ENCODE measurements around the gene RPS6KA6.
"Not testable (repeated sequence)": the region's sequence is repeated elsewhere in the genome, so short reads cannot be mapped to it uniquely, and the experiment has no call there.

RPS6KA6 gene

GRCh38 chrX:84161641-84162040, 26.4 kb downstream of the RPS6KA6 start:
- no peak for DNase-seq

GRCh38 chrX:84160736-84161135, 27.3 kb downstream of the RPS6KA6 start:
- no peak for DNase-seq

- no peak for DNase-seq
Observed at GRCh38 chrX:84156821-84157220, 31.2 kb downstream of the RPS6KA6 start.

- DNase-seq = no peak
Observed at GRCh38 chrX:84155938-84156337, 32.1 kb downstream of the RPS6KA6 start.

GRCh38 chrX:84153538-84153937, 34.5 kb downstream of the RPS6KA6 start:
- no peak for DNase-seq

- no peak for DNase-seq
Observed at GRCh38 chrX:84144991-84145390, 43.0 kb downstream of the RPS6KA6 start.

GRCh38 chrX:84144281-84144680, 43.7 kb downstream of the RPS6KA6 start:
- DNase-seq = no peak

- DNase-seq = no peak
Observed at GRCh38 chrX:84133023-84133422, 55.0 kb downstream of the RPS6KA6 start.

- no peak for DNase-seq
Observed at GRCh38 chrX:84123585-84123984, 64.4 kb downstream of the RPS6KA6 start.

- DNase-seq = no peak
Observed at GRCh38 chrX:84118769-84119168, 69.2 kb downstream of the RPS6KA6 start.

GRCh38 chrX:84118315-84118714, 69.7 kb downstream of the RPS6KA6 start:
- DNase-seq = no peak

- DNase-seq = no peak
Observed at GRCh38 chrX:84108584-84108983, 79.4 kb downstream of the RPS6KA6 start.

- DNase-seq = no peak
Observed at GRCh38 chrX:84099120-84099519, 88.9 kb downstream of the RPS6KA6 start.

- not testable (repeated sequence) for DNase-seq
Observed at GRCh38 chrX:84079479-84080197, 108.4 kb downstream of the RPS6KA6 start.

- DNase-seq = no peak
Observed at GRCh38 chrX:84078991-84079390, 109.0 kb downstream of the RPS6KA6 start.

- DNase-seq = no peak
Observed at GRCh38 chrX:84064814-84065213, 123.2 kb downstream of the RPS6KA6 start.

- no peak for DNase-seq
Observed at GRCh38 chrX:84064164-84064563, 123.8 kb downstream of the RPS6KA6 start.

GRCh38 chrX:84047339-84047738, 140.7 kb downstream of the RPS6KA6 start:
- no peak for DNase-seq

GRCh38 chrX:84046403-84046984, 141.5 kb downstream of the RPS6KA6 start:
- DNase-seq = no peak

- DNase-seq = no peak
Observed at GRCh38 chrX:84044051-84044450, 143.9 kb downstream of the RPS6KA6 start.
